ENCODE measurements around the gene KITLG.
A peak's percentile ranks its signal among the peaks of the same experiment; 100 is the strongest.

Gene KITLG

DNA sequence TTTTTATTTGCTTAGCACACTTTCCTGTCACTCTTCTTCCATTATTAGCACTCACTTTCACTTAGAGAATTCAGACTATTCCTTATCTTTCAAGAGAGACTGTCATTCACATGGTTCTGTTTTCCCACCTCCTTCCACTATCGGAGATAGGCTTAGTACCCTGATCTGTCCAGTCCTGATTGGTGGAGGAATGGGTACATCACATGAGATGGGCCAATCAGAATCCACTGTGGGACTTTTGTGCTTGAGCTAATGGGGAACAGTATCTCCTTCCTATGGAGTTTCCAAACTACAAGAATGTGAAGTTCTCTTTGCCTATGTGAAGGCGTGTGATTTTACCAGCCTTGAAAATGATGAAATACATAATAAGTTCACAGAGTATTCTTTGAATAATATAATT, 4.8 kb upstream of the KITLG start:
- no CpG with 5 or more reads among the region's 2 CpGs for WGBS, 2 donors (ENCODE audit: extremely low coverage in 2 of 2, insufficient read length in 2 of 2, insufficient replicate concordance in 1 of 2)

DNA sequence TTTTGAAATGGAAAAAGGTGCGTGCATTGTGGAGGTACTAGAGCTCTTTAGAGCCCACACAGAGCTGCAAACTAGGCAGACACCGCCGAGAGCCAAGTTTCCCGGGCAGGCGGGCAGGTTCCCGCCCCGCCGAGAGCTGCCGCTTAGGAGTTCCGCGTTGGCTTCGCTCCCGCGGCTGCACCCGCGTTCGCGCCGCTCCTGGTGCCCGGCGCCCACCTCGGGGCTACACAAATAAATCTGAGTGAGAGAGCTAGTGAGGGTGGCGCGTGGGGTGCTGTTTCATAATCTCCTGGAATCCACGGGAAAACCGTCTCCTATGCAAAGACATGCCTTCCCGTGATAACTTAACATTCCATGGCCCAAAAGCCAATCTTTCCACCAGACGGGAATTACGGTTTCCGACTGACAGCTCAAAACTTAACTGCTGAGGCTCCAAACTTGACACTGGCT, 645 bp downstream of the KITLG start:
- Histone ChIP-seq H3K9me3 (replicated peaks in 1 of 2; ENCODE audit: control insufficient read depth in 2 of 2, insufficient read depth in 1 of 2, low read depth in 1 of 2, low read length in 2 of 2) (no peaks in the 10 kb centered on the region), H2BK12ac (ENCODE audit: low read length) (no peak overlapping the region), H3K79me1 (ENCODE audit: low read depth, low read length) (no peaks in the 10 kb centered on the region), H3K23ac (ENCODE audit: low read depth, low read length, poor library complexity) (peak overlapping the region; percentile 16), H3K18ac (ENCODE audit: low read length) (peak overlapping the region; percentile 96), H2BK5ac (ENCODE audit: low read length) (peak overlapping the region; percentile 3), H3K27me3 (ENCODE audit: control insufficient read depth in 3 of 3, insufficient read depth in 3 of 3, low read depth in 1 of 3, low read length in 3 of 3) (no peaks in the 10 kb centered on the region), H3K4me1 (ENCODE audit: control insufficient read depth in 2 of 2, insufficient read depth in 1 of 2, low read depth in 1 of 2, low read length in 2 of 2) (peaks cover 4 to 18% of the 10 kb centered on the region in 2 donors), H3K9ac (ENCODE audit: low read depth, low read length, poor library complexity) (peak overlapping the region; percentile 83), H4K8ac (ENCODE audit: low read depth, low read length) (no peak overlapping the region), H3K27ac (replicated peaks; ENCODE audit: low read length) (no peak overlapping the region), H3K4me3 (ENCODE audit: low read length in 2 of 2) (peak overlapping the region; percentile 84 to 85), H3K4ac (ENCODE audit: low read length) (no peak overlapping the region), H4K91ac (ENCODE audit: low read depth, low read length, poor library complexity) (no peak overlapping the region), H2BK120ac (ENCODE audit: low read depth, low read length) (no peak overlapping the region), H3K4me2 (ENCODE audit: insufficient read depth, low read length, poor library complexity, severe bottlenecking) (peak overlapping the region; percentile 99), H3K36me3 (replicated peaks in 1 of 2; ENCODE audit: control insufficient read depth in 2 of 2, insufficient read depth in 2 of 2, low read length in 2 of 2) (no peaks in the 10 kb centered on the region), H2AK5ac (ENCODE audit: low read depth, low read length) (no peak overlapping the region), H3K14ac (ENCODE audit: low read length) (no peak overlapping the region), H2BK15ac (ENCODE audit: low read length) (no peak overlapping the region), H2AFZ (ENCODE audit: low read length) (peak overlapping the region; percentile 96)
- DNase-seq (ENCODE audit: low spot score), result no peak
- no CpG with 5 or more reads among the region's 30 CpGs for WGBS, 2 donors (ENCODE audit: extremely low coverage in 2 of 2, insufficient read length in 2 of 2, insufficient replicate concordance in 1 of 2)

More for the DNA sequence above, 4.8 kb upstream of the KITLG start:
- no peaks in the 10 kb centered on the region for H3K36me3 ChIP-seq (replicated peaks in 1 of 2; ENCODE audit: control insufficient read depth in 2 of 2, insufficient read depth in 2 of 2, low read length in 2 of 2)
- H3K27ac ChIP-seq (replicated peaks; ENCODE audit: low read length), result no peak overlapping the region
- H3K9me3 ChIP-seq (replicated peaks in 1 of 2; ENCODE audit: control insufficient read depth in 2 of 2, insufficient read depth in 1 of 2, low read depth in 1 of 2, low read length in 2 of 2), result peaks cover 9 to 17% of the 10 kb centered on the region in 2 donors
- no peak overlapping the region for H2BK5ac ChIP-seq (ENCODE audit: low read length)
- no peak overlapping the region for H4K91ac ChIP-seq (ENCODE audit: low read depth, low read length, poor library complexity)
- no peak overlapping the region for H3K4ac ChIP-seq (ENCODE audit: low read length)
- no peaks in the 10 kb centered on the region for H3K4me1 ChIP-seq (ENCODE audit: control insufficient read depth in 2 of 2, insufficient read depth in 1 of 2, low read depth in 1 of 2, low read length in 2 of 2)
- H2AFZ ChIP-seq (ENCODE audit: low read length), result no peak overlapping the region
- H3K79me1 ChIP-seq (ENCODE audit: low read depth, low read length), result no peaks in the 10 kb centered on the region
- no peak overlapping the region for H3K23ac ChIP-seq (ENCODE audit: low read depth, low read length, poor library complexity)
- DNase-seq (ENCODE audit: low spot score), result no peak
- H3K4me2 ChIP-seq (ENCODE audit: insufficient read depth, low read length, poor library complexity, severe bottlenecking), result no peak overlapping the region
- no peaks in the 10 kb centered on the region for H3K27me3 ChIP-seq (ENCODE audit: control insufficient read depth in 3 of 3, insufficient read depth in 3 of 3, low read depth in 1 of 3, low read length in 3 of 3)
- no peak overlapping the region for H3K18ac ChIP-seq (ENCODE audit: low read length)
- H2AK5ac ChIP-seq (ENCODE audit: low read depth, low read length), result no peak overlapping the region
- no peak overlapping the region for H3K14ac ChIP-seq (ENCODE audit: low read length)
- H4K8ac ChIP-seq (ENCODE audit: low read depth, low read length), result no peak overlapping the region
- no peak overlapping the region for H2BK12ac ChIP-seq (ENCODE audit: low read length)
- no peak overlapping the region for H3K9ac ChIP-seq (ENCODE audit: low read depth, low read length, poor library complexity)
- H2BK15ac ChIP-seq (ENCODE audit: low read length), result no peak overlapping the region
- no peak overlapping the region for H3K4me3 ChIP-seq (ENCODE audit: low read length in 2 of 2)
- H2BK120ac ChIP-seq (ENCODE audit: low read depth, low read length), result no peak overlapping the region

GRCh38 chr12:88579161-88579517, 1.1 kb downstream of the KITLG start:
- Histone ChIP-seq H3K14ac (ENCODE audit: low read length) (no peak overlapping the region), H3K23ac (ENCODE audit: low read depth, low read length, poor library complexity) (no peak overlapping the region), H2BK5ac (ENCODE audit: low read length) (no peak overlapping the region), H2AFZ (ENCODE audit: low read length) (peak overlapping the region; percentile 96), H3K4ac (ENCODE audit: low read length) (no peak overlapping the region), H4K91ac (ENCODE audit: low read depth, low read length, poor library complexity) (no peak overlapping the region), H3K18ac (ENCODE audit: low read length) (no peak overlapping the region), H3K27me3 (ENCODE audit: control insufficient read depth in 3 of 3, insufficient read depth in 3 of 3, low read depth in 1 of 3, low read length in 3 of 3) (no peaks in the 10 kb centered on the region), H2BK120ac (ENCODE audit: low read depth, low read length) (no peak overlapping the region), H2BK12ac (ENCODE audit: low read length) (no peak overlapping the region), H3K9ac (ENCODE audit: low read depth, low read length, poor library complexity) (no peak overlapping the region), H3K4me1 (ENCODE audit: control insufficient read depth in 2 of 2, insufficient read depth in 1 of 2, low read depth in 1 of 2, low read length in 2 of 2) (peaks cover 4 to 23% of the 10 kb centered on the region in 2 donors), H3K27ac (replicated peaks; ENCODE audit: low read length) (no peak overlapping the region), H3K4me3 (ENCODE audit: low read length in 2 of 2) (peak overlapping the region; percentile 84 to 85), H4K8ac (ENCODE audit: low read depth, low read length) (no peak overlapping the region), H2BK15ac (ENCODE audit: low read length) (no peak overlapping the region), H3K4me2 (ENCODE audit: insufficient read depth, low read length, poor library complexity, severe bottlenecking) (peak overlapping the region; percentile 99), H2AK5ac (ENCODE audit: low read depth, low read length) (no peak overlapping the region), H3K36me3 (replicated peaks in 1 of 2; ENCODE audit: control insufficient read depth in 2 of 2, insufficient read depth in 2 of 2, low read length in 2 of 2) (no peaks in the 10 kb centered on the region), H3K79me1 (ENCODE audit: low read depth, low read length) (no peaks in the 10 kb centered on the region), H3K9me3 (replicated peaks in 1 of 2; ENCODE audit: control insufficient read depth in 2 of 2, insufficient read depth in 1 of 2, low read depth in 1 of 2, low read length in 2 of 2) (no peaks in the 10 kb centered on the region)
- no CpG with 5 or more reads among the region's 8 CpGs for WGBS, 2 donors (ENCODE audit: extremely low coverage in 2 of 2, insufficient read length in 2 of 2, insufficient replicate concordance in 1 of 2)
- DNase-seq (ENCODE audit: low spot score), result peak; percentile 31

DNA sequence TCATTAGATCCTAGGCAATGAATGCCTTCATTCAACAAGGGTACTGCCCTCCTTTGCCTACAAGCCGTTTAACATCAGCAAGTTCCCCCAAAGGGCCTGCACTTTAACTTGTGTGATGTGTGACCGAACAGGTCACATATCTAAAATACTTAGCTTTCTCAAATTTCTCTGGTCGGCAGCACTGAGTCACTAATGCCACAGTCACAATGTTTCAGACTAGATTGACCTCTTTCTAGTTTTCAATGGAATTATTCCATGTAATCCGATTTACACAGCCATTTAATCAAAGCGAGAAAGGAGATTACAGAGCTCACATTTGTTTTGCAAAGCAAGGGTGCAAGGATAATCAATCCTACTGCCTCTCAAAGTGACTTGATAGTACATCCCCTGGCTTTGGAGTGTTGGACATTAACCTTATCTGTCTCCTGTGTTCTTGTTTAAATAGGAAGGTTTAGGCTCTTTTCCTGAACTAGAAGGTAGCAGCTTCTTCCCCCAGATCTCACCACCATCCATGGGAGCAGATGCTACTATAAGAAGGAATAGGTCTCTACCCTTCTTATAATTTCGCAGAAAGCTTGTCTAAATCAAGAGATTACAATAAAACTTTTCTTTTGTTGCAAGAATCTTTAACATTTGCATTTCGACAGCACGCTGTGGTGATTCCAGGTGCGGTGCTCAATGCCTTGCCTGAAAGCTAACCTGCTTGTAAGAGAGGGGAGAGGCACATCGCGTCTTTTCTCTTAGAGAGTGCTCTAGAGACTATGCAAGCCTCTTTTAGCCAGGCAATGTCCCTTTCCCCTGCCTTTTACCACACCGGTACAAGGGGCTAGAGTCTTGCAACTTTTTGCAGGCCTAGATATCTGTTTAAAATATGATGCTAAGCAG, 1.8 kb downstream of the KITLG start:
- no peak overlapping the region for H3K18ac ChIP-seq (ENCODE audit: low read length)
- peak overlapping the region; percentile 99 for H3K4me2 ChIP-seq (ENCODE audit: insufficient read depth, low read length, poor library complexity, severe bottlenecking)
- H2BK5ac ChIP-seq (ENCODE audit: low read length), result no peak overlapping the region
- H3K4ac ChIP-seq (ENCODE audit: low read length), result no peak overlapping the region
- H2AK5ac ChIP-seq (ENCODE audit: low read depth, low read length), result no peak overlapping the region
- no peak overlapping the region for H3K9ac ChIP-seq (ENCODE audit: low read depth, low read length, poor library complexity)
- peak overlapping the region; percentile 84 to 85 for H3K4me3 ChIP-seq (ENCODE audit: low read length in 2 of 2)
- no peak overlapping the region for H2BK12ac ChIP-seq (ENCODE audit: low read length)
- no peak overlapping the region for H4K91ac ChIP-seq (ENCODE audit: low read depth, low read length, poor library complexity)
- no peak overlapping the region for H3K14ac ChIP-seq (ENCODE audit: low read length)
- H2AFZ ChIP-seq (ENCODE audit: low read length), result peak overlapping the region; percentile 96
- H2BK15ac ChIP-seq (ENCODE audit: low read length), result no peak overlapping the region
- H2BK120ac ChIP-seq (ENCODE audit: low read depth, low read length), result no peak overlapping the region
- H3K23ac ChIP-seq (ENCODE audit: low read depth, low read length, poor library complexity), result no peak overlapping the region
- no CpG with 5 or more reads among the region's 12 CpGs for WGBS, 2 donors (ENCODE audit: extremely low coverage in 2 of 2, insufficient read length in 2 of 2, insufficient replicate concordance in 1 of 2)
- H4K8ac ChIP-seq (ENCODE audit: low read depth, low read length), result no peak overlapping the region
- no peaks in the 10 kb centered on the region for H3K36me3 ChIP-seq (replicated peaks in 1 of 2; ENCODE audit: control insufficient read depth in 2 of 2, insufficient read depth in 2 of 2, low read length in 2 of 2)
- H3K27me3 ChIP-seq (ENCODE audit: control insufficient read depth in 3 of 3, insufficient read depth in 3 of 3, low read depth in 1 of 3, low read length in 3 of 3), result no peaks in the 10 kb centered on the region
- peak; percentile 17 for DNase-seq (ENCODE audit: low spot score)
- H3K9me3 ChIP-seq (replicated peaks in 1 of 2; ENCODE audit: control insufficient read depth in 2 of 2, insufficient read depth in 1 of 2, low read depth in 1 of 2, low read length in 2 of 2), result no peaks in the 10 kb centered on the region
- H3K79me1 ChIP-seq (ENCODE audit: low read depth, low read length), result no peaks in the 10 kb centered on the region
- H3K4me1 ChIP-seq (ENCODE audit: control insufficient read depth in 2 of 2, insufficient read depth in 1 of 2, low read depth in 1 of 2, low read length in 2 of 2), result peaks cover 7 to 27% of the 10 kb centered on the region in 2 donors
- no peak overlapping the region for H3K27ac ChIP-seq (replicated peaks; ENCODE audit: low read length)

All from neuronal stem cell (in vitro differentiated cells).